Breast epithelium (tissue), 4 donors: ENCODE data around the gene OR9K2. TPM values are rescaled to one million over a fixed set of nuclear protein-coding genes. Genes with fewer than 3 reads are reported as not detected.
A peak's percentile ranks its signal among the peaks of the same experiment; 100 is the strongest.
"Not testable (repeated sequence)": the region's sequence is repeated elsewhere in the genome, so short reads cannot be mapped to it uniquely, and the experiment has no call there.

Experiments used
- DNase-seq, 2 donors: peaks; one replicate each; pipeline ENCODE4 v3.0.0-alpha.2; 2019; ENCODE audit warnings: low spot score in 2 of 2
- H3K27ac ChIP-seq, 2 donors: fragments of 200-600 bp; sonication (generic) in 1 of 2; one replicate each; pipeline ENCODE4 v1.5.1; 2016 to 2019; ENCODE audit warnings: mild to moderate bottlenecking in 1 of 2
- H3K27me3 ChIP-seq, 2 donors: fragments of 200-600 bp; sonication (generic) in 1 of 2; one replicate each; pipeline versions ENCODE4 v1.5.1 to v1.6.0; 2017 to 2019; ENCODE audit warnings: control low read depth in 1 of 2, mild to moderate bottlenecking in 1 of 2
- H3K36me3 ChIP-seq: fragments of 200-600 bp; one replicate; pipeline ENCODE4 v1.5.1; 2019
- H3K4me1 ChIP-seq, 2 donors: fragments of 200-600 bp; sonication (generic); one replicate each; pipeline ENCODE4 v1.5.1; 2016 to 2019; ENCODE audit warnings: control low read depth in 1 of 2
- H3K4me3 ChIP-seq, 3 donors: fragments of 200-600 bp; sonication (generic); 1 replicate in 2 of 3; 2 replicates in 1 of 3; pipeline ENCODE4 v1.5.1; 2016 to 2019; ENCODE audit warnings: mild to moderate bottlenecking in 3 of 3, moderate library complexity in 2 of 3
- H3K9me3 ChIP-seq, 2 donors: fragments of 200-600 bp; sonication (generic) in 1 of 2; one replicate each; pipeline ENCODE4 v1.5.1; 2016 to 2019; ENCODE audit warnings: control low read depth in 1 of 2
- CTCF ChIP-seq, 3 donors: fragments of 450-650 bp; IDR thresholded peaks; one replicate each; pipeline ENCODE4 v1.5.1; 2016 to 2017; ENCODE audit warnings: antibody characterized with exemption in 3 of 3, mild to moderate bottlenecking in 3 of 3, moderate library complexity in 3 of 3
- POLR2A ChIP-seq: fragments of 450-650 bp; IDR thresholded peaks from one replicate; pipeline ENCODE4 v1.6.1; 2016; ENCODE audit warnings: antibody characterized with exemption, mild to moderate bottlenecking, moderate library complexity
- POLR2AphosphoS5 ChIP-seq, 3 donors: sonication (generic); formaldehyde crosslinking; IDR thresholded peaks; one replicate each; pipeline ENCODE4 v1.6.1; 2017; ENCODE audit warnings: antibody characterized with exemption in 3 of 3
- intact Hi-C: fragments of 100-400 bp; cut with DNase I; formaldehyde crosslinking; loops from one replicate; pipeline ENCODE4 v1.15.1; 2023; ENCODE audit warnings: low total_unique reads
- total RNA-seq, 3 donors: library from RNA; depleted of rRNA; stranded (reverse); fragments of >200 nt; gene quantifications; one replicate each; pipeline ENCODE4 v1.1.0, GENCODE V29; 2016

The OR9K2 gene
- total RNA-seq, 3 donors from 2014 or later: not detected

- peak in 2 of 3 donors; percentile 18 to 43 for TF ChIP-seq CTCF (IDR thresholded peaks at IDR 0.05)
- no peak for TF ChIP-seq POLR2AphosphoS5 (IDR thresholded peaks at IDR 0.05)
- no peaks in the 10 kb centered on the region for H3K27me3 ChIP-seq
- H3K27ac ChIP-seq: no peak overlapping the region
- no peaks in the 10 kb centered on the region for H3K36me3 ChIP-seq
- DNase-seq: no peak
- H3K4me3 ChIP-seq: no peak overlapping the region
- intact Hi-C loops: no loop called here
- H3K9me3 ChIP-seq: peaks cover 0 to 9% of the 10 kb centered on the region in 2 donors
- H3K4me1 ChIP-seq: no peaks in the 10 kb centered on the region
Measured at GRCh38 chr12:55142669-55143565, 16.7 kb downstream of the OR9K2 start.

- intact Hi-C loops: no loop called here
- no peak for DNase-seq
- Histone ChIP-seq H3K27ac (no peak overlapping the region), H3K9me3 (peaks cover 0 to 9% of the 10 kb centered on the region in 2 donors), H3K4me3 (no peak overlapping the region), H3K27me3 (no peaks in the 10 kb centered on the region), H3K36me3 (no peaks in the 10 kb centered on the region), H3K4me1 (no peaks in the 10 kb centered on the region)
- TF ChIP-seq POLR2A: no peak
- no peak for TF ChIP-seq CTCF (IDR thresholded peaks at IDR 0.05)
- TF ChIP-seq POLR2AphosphoS5 (IDR thresholded peaks at IDR 0.05): no peak
Measured at GRCh38 chr12:55143566-55143870, 17.3 kb downstream of the OR9K2 start.

- H3K9me3 ChIP-seq, H3K27ac ChIP-seq, H3K4me1 ChIP-seq, H3K27me3 ChIP-seq, H3K36me3 ChIP-seq, DNase-seq, intact Hi-C loops, H3K4me3 ChIP-seq: not testable (repeated sequence)
Measured at GRCh38 chr12:55167010-55167640, 40.9 kb downstream of the OR9K2 start.

- Histone ChIP-seq H3K36me3 (no peaks in the 10 kb centered on the region), H3K4me1 (no peaks in the 10 kb centered on the region), H3K27ac (no peak overlapping the region), H3K9me3 (no peaks in the 10 kb centered on the region), H3K4me3 (no peak overlapping the region), H3K27me3 (no peaks in the 10 kb centered on the region)
- TF ChIP-seq CTCF (IDR thresholded peaks at IDR 0.05) (no peak), POLR2A (no peak), POLR2AphosphoS5 (IDR thresholded peaks at IDR 0.05) (no peak)
- intact Hi-C loops: no loop called here
- DNase-seq: no peak
Measured at GRCh38 chr12:55171445-55171844, 45.2 kb downstream of the OR9K2 start.

- H3K9me3 ChIP-seq, H3K4me1 ChIP-seq, H3K27me3 ChIP-seq, H3K27ac ChIP-seq, H3K4me3 ChIP-seq, DNase-seq, intact Hi-C loops, H3K36me3 ChIP-seq: not testable (repeated sequence)
Measured at GRCh38 chr12:55171846-55172245, 45.6 kb downstream of the OR9K2 start.

GRCh38 chr12:55172686-55173085 is 46.5 kb downstream of the OR9K2 start:
- TF ChIP-seq CTCF (IDR thresholded peaks at IDR 0.05) (no peak), POLR2AphosphoS5 (IDR thresholded peaks at IDR 0.05) (no peak), POLR2A (no peak)
- no peak for DNase-seq
- Histone ChIP-seq H3K36me3 (no peaks in the 10 kb centered on the region), H3K4me1 (no peaks in the 10 kb centered on the region), H3K9me3 (no peaks in the 10 kb centered on the region), H3K27me3 (no peaks in the 10 kb centered on the region), H3K4me3 (no peak overlapping the region), H3K27ac (no peak overlapping the region)
- intact Hi-C loops: no loop called here
